ENCODE results near the gene PTPRR. TPM values are rescaled to one million over a fixed set of nuclear protein-coding genes. Genes with fewer than 3 reads are reported as not detected.

The PTPRR gene
- total and polyA plus RNA-seq, 2 donors: 0.73 to 2.7 TPM

DNA sequence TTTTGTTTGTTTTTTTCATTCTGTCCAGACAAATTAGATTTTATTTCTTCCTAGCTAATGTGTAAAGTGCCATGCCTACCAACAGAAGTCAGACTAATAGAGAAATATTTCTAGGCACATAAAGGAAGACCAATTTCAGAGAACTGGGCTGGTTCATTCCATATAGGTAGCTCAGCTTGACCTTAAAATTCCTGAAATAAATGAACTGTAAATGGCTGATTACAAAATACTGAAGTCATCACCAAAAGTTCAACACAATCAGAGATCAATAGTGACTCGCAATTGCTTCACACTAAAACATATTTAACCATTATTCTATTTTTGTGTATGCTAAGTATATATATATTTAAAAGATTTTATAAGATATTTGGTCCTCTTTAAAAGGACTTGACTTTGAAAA is 317.5 kb downstream of the PTPRR start:
- WGBS: 44% methylated on average over 1 of the region's 1 CpG
- Histone ChIP-seq H3K36me3 (ENCODE audit: insufficient read depth) (no peaks in the 10 kb centered on the region), H3K4me3 (ENCODE audit: low read depth, low read length) (no peak overlapping the region), H3K27ac (ENCODE audit: low read depth) (no peak overlapping the region), H3K4me1 (ENCODE audit: insufficient read depth) (no peaks in the 10 kb centered on the region)
- no peak for DNase-seq (ENCODE audit: extremely low spot score)

DNA sequence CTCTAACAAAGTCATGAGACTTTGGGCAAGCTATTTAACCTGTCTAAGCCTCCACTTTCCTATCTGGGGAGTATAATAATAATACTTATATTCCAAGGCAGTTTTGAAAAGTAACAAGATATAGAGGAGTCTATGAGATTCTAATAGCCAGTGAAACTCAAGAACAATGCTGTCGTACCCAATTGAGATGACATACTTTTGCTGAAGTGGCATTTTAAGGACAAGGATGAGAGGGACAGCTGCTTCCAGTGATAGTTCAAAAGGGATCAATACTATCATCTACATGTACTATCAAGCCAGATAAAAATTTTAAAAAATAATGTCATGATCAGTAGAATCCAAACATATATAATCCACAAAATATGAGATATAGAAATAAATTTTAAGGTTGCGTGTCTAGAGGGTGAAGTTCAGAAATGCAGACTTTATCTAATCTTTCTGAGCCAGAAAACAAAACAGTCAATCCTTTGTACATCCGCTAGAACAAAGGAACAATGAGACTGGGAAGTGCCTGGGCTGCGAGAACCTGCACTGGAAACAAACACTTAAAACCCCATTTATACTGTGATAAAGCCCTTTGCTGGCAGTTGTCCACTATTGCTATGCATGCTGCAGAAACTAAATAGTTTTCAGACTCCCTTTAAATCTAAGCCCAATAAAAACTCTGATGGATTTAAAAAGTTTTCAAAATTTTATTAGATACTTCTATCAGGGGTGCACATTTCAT is 321.9 kb downstream of the PTPRR start:
- Histone ChIP-seq H3K4me1 (ENCODE audit: insufficient read depth) (no peaks in the 10 kb centered on the region), H3K27ac (ENCODE audit: low read depth) (no peak overlapping the region), H3K36me3 (ENCODE audit: insufficient read depth) (no peaks in the 10 kb centered on the region), H3K4me3 (ENCODE audit: low read depth, low read length) (no peak overlapping the region)
- WGBS: 35% methylated on average over 4 of the region's 4 CpGs
- DNase-seq (ENCODE audit: extremely low spot score): no peak

DNA sequence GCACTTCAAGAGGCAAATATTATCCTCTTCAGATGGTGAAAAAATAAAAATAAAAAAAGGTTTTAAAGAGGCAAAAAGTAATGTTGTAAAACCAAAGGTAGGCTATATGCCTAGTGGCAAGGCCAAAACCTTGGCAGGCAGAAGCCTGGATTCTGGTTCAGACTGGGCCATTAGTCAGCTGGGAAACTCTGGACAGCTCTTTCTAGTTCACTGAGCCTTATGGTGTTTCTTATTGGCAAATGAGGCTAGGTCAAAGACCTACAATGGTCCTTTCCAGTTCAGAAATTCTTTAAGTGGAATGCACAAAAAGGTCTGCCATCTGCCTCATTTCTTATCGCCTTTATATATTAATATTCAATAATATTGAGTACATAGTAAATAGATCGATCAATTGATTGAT is 327.9 kb downstream of the PTPRR start:
- no peak for DNase-seq (ENCODE audit: extremely low spot score)
- WGBS: 92% methylated on average over 2 of the region's 2 CpGs
- Histone ChIP-seq H3K4me3 (ENCODE audit: low read depth, low read length) (no peak overlapping the region), H3K4me1 (ENCODE audit: insufficient read depth) (no peaks in the 10 kb centered on the region), H3K27ac (ENCODE audit: low read depth) (no peak overlapping the region), H3K36me3 (ENCODE audit: insufficient read depth) (no peaks in the 10 kb centered on the region)

DNA sequence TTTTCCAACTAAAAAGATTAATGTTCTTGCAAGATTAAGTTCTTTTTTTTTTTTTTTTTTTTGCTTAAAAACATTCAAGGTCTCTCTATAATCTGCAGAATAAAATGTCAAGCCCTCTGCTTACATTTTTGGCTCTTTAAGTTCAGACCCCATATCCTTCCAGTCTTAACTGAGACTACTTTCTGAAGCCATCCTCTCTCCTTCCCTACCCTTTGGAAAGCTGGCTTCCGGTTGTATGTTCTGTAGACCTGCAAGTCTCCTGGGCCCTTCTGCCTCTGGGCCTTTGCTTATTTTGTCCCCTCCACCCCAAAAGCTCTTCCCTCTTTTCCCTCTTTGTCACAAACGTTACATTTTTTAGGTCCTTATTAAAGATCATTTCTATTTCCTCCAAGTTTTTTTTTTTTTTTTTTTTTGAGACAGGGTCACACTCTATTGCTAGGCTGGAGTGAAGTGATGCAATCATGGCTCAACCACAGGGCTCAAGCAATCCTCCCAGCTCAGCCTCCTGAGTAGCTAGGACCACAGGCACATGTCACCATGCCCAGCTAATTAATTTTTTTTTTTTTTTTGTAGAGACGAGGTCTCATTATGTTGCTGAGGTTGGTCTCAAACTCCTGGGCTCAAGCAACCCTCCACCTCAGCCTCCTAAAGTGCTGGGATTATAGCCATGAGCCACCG is 329.9 kb downstream of the PTPRR start:
- H3K4me3 ChIP-seq (ENCODE audit: low read depth, low read length): no peak overlapping the region
- no peak overlapping the region for H3K27ac ChIP-seq (ENCODE audit: low read depth)
- no peak for DNase-seq (ENCODE audit: extremely low spot score)
- WGBS: 83% methylated on average over 4 of the region's 4 CpGs
- H3K4me1 ChIP-seq (ENCODE audit: insufficient read depth): no peaks in the 10 kb centered on the region
- no peaks in the 10 kb centered on the region for H3K36me3 ChIP-seq (ENCODE audit: insufficient read depth)

DNA sequence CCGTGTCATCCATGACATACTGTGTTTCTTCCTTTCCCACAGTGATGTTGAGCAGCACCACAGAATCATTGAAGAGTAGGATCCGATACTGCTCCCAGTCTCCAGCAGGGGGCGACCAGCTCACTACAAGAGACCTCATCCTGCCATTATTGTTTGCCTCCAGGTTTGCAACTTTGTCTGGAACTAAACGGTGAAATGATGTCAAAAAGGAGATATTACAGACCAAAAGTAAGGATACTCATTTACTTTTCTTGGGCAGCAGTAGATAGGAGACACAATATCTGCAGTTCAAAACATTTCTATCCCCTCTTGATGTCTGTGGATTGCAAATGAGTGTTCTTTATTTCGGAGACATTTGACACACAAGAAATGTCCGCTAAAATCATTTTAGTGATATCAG is 330.5 kb downstream of the PTPRR start:
- Histone ChIP-seq H3K36me3 (ENCODE audit: insufficient read depth) (no peaks in the 10 kb centered on the region), H3K4me3 (ENCODE audit: low read depth, low read length) (no peak overlapping the region), H3K4me1 (ENCODE audit: insufficient read depth) (no peaks in the 10 kb centered on the region), H3K27ac (ENCODE audit: low read depth) (no peak overlapping the region)
- DNase-seq (ENCODE audit: extremely low spot score): no peak
- WGBS: 27% methylated on average over 6 of the region's 6 CpGs

Small RNAs within 50 kb of the gene (small RNA-seq; reads per million reads assigned to genes)
- gene RF00019: not detected

Other genes starting within 250 kb of the PTPRR start
- 10.2 TPM for gene TSPAN8, start 237.3 kb upstream of the PTPRR start, total RNA-seq
- 8.2 TPM for gene TSPAN8, start 237.3 kb upstream of the PTPRR start, polyA plus RNA-seq

Measured in urinary bladder (tissue), 4 donors.